RPMI7951 (cell line): ENCODE results near the gene OR10A3. TPM values are rescaled to one million over a fixed set of nuclear protein-coding genes. Genes with fewer than 3 reads are reported as not detected.
"Not testable (repeated sequence)": the region's sequence is repeated elsewhere in the genome, so short reads cannot be mapped to it uniquely, and the experiment has no call there.

ENCODE experiments used
- DNase-seq: peaks from one replicate; pipeline ENCODE4 v3.0.0-alpha.2; 2012; ENCODE audit warnings: low read depth
- total RNA-seq: library from RNA; depleted of rRNA; stranded (reverse); fragments of >200 nt; shearing (Covaris generic); gene quantifications from 2 replicates; pipeline ENCODE4 v1.2.3, GENCODE V29; 2014; rRNA removed

Gene OR10A3, protein sequence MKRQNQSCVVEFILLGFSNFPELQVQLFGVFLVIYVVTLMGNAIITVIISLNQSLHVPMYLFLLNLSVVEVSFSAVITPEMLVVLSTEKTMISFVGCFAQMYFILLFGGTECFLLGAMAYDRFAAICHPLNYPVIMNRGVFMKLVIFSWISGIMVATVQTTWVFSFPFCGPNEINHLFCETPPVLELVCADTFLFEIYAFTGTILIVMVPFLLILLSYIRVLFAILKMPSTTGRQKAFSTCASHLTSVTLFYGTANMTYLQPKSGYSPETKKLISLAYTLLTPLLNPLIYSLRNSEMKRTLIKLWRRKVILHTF
- total RNA-seq: not detected in 2 replicates

DNA sequence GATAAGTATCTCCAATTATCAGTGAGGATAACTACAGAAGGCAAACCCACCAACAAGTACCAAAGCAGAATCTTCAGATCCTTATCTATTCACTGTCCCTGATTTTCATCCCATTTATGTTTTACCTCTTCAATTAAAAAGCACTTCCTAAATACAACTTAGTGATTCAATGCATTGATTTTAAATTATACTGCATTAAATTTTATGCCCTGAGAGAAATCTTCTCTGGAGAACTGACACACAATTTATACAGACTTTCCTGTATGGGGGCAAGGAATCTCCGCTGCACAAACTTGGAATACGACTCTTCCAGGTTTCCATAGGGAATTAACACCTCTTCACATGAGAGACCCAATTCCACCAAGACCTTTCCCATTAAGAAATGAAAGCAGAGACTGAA, at the start of gene OR10A3:
TSS of gene OR10A3 (minus strand) at position 101 of the 400 bp plus-strand sequence. CDS start 2,188 bp downstream, outside the sequence.
- no peak for DNase-seq

GRCh38 chr11:7987560-7987883, 46.0 kb upstream of the OR10A3 start:
- DNase-seq: not testable (repeated sequence)

DNA sequence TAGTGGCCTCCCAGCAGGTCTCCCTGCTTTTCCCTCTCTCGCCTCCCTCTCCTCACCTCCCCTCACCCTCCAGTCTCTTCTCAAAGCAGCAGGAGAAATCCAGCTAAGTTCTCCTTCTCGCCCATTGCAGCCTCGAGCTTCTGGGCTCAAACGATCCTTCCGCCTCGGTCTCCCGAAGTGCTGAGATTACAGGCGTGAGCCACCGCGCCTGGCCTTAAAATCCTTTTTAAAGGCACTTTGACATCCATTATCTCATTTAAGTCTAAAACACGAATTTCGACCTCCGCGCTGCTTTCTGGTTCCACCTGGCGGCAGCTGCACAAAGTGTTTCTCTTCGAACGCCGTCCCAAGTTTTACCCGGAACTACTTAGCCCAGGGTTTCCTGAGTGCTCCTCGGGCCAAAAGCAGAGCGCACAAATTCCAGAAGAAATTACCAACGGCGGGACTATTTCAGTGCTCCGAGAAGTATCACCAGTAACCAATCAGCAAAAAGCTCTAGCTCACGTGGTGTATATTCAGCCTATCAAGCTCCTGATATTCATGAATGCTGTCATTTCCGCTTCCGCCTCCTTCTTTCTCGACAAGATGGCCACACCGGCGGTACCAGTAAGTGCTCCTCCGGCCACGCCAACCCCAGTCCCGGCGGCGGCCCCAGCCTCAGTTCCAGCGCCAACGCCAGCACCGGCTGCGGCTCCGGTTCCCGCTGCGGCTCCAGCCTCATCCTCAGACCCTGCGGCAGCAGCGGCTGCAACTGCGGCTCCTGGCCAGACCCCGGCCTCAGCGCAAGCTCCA, 45.5 kb upstream of the OR10A3 start, which contains the start of gene EIF3F:
TSS of gene EIF3F (plus strand) at position 570 of the 792 bp plus-strand sequence. CDS start at position 586, 16 bp downstream.
- DNase-seq: peak; percentile 99

- no peak for DNase-seq
These were observed 42.5 kb upstream of the OR10A3 start for GRCh38 chr11:7983832-7984590.

DNA sequence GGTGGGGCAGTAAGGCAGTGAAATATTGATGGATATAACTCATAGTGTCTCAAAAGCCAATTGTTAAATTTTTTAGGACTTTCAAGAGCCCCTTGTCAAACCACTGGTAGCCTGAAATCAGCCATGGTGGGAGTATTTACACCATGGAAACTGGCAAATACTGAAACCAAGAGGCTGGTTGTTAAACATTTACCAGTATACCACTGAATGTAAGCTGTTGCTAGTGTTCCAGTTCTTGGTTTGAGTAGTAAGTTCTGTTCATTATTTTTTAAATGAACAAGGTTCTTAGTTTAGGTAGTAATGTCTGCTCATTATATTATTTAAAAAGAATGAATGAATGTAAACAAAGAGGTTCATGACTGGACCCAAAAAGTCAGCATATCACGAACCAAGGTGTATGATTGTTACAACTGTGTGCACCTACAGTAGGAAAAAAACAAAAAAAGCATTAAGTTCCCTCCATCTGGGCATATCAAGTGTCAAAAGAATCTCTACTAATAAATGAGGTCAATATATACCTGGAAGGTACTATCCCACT, 41.1 kb upstream of the OR10A3 start:
- no peak for DNase-seq

GRCh38 chr11:7981619-7982157, 40.2 kb upstream of the OR10A3 start:
- no peak for DNase-seq

GRCh38 chr11:7977232-7977917, 35.9 kb upstream of the OR10A3 start:
- peak; percentile 70 for DNase-seq

DNA sequence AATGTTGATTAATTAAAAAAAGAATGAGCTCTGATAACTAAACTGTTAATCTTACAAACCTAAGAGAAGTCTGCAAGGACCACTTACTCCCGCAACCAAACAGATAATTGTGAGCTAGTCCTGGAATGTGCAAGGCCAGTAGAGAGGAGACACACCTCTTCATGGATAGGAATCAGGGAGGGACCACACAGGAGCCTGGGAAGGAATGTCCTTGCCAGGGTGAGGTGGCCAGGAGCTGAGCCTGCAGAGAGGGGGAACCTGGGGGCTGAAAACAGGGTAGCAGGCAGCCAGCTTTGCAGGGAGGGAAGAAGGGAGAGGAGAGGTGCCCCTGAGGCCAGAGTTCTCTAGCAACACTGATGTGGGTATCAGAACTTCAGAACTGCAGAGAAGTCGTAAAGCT, 33.2 kb upstream of the OR10A3 start:
- no peak for DNase-seq

GRCh38 chr11:7973011-7973410, 31.5 kb upstream of the OR10A3 start:
- DNase-seq: no peak

- no peak for DNase-seq
These were observed 30.3 kb upstream of the OR10A3 start for GRCh38 chr11:7971846-7972245.

GRCh38 chr11:7969756-7970646, 28.5 kb upstream of the OR10A3 start:
- DNase-seq: peak; percentile 75

DNA sequence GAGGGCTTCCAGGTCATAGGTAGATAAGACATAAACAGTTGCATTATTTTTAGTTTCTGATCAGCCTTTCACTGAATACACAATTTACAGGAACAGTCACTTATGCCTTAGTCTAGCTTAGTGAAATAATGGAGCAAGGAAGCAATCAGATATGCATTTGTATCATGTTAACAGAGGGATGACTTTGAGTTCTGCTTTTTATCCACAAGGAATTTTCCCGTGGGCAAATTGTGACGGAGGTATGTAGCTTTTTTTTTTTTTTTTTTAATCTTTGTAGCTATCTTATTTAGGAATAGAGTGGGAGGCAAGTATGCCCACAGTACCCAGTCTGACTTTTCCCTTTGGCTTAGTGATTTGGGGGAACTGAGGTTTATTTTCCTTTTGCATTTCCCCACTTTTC, 27.2 kb upstream of the OR10A3 start:
- peak; percentile 53 for DNase-seq

- no peak for DNase-seq
These were observed 26.3 kb upstream of the OR10A3 start for GRCh38 chr11:7967826-7968225.

DNA sequence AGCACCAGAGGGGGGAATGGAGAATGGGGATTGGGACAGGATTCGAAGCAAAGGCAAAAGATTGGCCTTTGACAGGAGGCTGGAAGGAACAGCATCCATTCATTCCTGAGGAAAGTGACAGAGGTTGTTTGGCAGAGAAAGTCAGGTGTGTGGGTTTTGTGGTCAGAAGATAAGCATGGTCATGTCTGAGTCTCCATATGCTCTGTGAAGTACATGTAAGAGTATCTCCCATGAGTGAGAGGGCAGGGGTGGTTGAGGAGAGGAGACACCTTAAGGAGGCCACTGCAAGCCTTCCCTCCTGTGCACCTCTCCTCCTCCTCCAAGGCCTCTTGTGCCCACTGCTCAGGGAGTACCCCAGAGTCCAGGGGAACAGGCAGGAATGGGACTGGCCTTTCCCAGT, 25.6 kb upstream of the OR10A3 start:
- no peak for DNase-seq

GRCh38 chr11:7965386-7965785, 23.9 kb upstream of the OR10A3 start, which contains the start of gene NLRP10:
Gene NLRP10, minus strand, starts transcription at chr11:7965447. Its CDS starts 1,952 bp downstream, at chr11:7963495.
- DNase-seq: peak; percentile 24

DNA sequence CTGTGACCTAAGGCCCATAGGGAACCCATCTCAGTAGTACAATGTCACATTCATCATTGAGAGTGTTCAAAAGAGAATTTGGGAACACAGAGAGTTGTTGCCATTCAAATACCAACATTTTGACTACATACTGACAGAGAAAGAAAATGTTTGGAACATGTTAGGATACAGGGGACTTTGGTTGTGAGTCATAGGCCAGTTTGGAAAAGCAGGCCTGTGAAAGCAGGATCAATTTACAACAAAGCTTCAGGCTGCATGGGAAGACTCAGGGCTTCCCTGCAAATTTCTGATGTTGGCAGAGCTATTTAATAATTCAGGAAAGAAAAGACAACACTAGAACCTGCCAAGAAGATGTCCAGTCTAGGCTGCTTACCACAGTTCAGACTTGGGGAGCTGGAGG, 23.4 kb upstream of the OR10A3 start:
- DNase-seq: peak; percentile 37

DNA sequence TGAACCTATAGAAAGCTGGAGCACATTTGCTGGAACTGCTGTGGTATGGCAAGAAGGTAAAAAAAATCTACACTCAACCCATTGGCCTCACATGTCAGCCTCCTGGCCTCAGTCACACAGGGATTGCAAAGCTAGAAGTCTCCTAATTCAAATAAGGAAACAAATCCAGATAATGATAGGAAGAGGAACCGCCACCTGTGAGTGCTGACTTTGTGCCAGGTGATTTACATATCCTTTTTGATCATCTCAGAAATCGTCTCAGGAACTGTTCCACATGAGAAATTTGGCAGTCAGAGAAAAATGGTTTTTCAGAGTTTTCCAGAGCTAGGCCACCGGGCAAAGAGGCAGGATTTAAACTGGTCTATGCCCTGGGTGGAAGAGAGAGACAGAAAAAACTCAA, 22.8 kb upstream of the OR10A3 start:
- DNase-seq: no peak

GRCh38 chr11:7955191-7955590, 13.7 kb upstream of the OR10A3 start:
- DNase-seq: no peak

DNA sequence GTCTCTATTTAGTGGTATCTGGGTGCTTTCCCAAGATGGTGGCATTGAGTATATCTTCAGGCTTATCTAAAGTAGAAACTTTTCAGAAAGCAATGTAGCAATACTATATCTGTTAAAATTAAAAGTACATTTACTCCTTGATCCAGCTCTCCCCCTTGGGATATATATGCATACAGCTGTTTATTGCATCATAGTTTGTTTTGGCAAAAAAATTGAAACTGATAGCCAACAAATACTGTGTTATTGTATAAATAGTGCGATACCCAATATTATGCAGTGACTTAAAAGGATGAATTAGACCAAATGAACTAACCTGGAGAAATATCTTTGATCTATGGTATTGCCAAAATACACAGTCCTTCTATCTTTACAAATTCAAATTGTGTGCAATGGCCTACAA, 8.4 kb upstream of the OR10A3 start:
- DNase-seq: no peak

GRCh38 chr11:7944123-7944522, 2.6 kb upstream of the OR10A3 start:
- DNase-seq: no peak
